ENCODE measurements around the gene RASL11B. TPM values are rescaled to one million over a fixed set of nuclear protein-coding genes. Genes with fewer than 3 reads are reported as not detected.

Gene RASL11B
- total RNA-seq, 3 donors from 2014 or later = 3.1 to 4.9 TPM; not detected in 1

DNA sequence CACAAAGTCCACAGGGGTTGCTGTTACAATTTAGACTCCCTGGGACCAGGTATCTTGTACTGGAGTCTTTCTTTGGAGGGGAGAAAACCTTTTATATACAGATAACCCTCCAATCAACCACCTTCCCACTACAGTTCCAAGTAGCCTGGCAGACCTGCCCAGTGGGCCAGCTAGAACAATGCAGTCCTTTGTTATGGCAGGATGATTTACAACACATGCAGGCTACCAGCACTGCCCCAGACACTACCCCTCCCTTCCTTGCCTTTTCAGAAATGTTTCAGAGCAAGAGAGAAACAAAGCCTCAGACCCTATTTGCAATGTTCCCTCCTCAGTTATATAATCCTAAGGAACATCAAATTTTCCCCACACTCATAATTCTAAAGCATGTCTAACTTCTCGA is 11.1 kb downstream of the RASL11B start:
- no peaks in the 10 kb centered on the region for H3K27me3 ChIP-seq
- no peaks in the 10 kb centered on the region for H3K36me3 ChIP-seq
- TF ChIP-seq CTCF (IDR thresholded peaks at IDR 0.05) (no peak), POLR2A (IDR thresholded peaks at IDR 0.05) (no peak), POLR2AphosphoS5 (IDR thresholded peaks at IDR 0.05) (no peak)
- no peaks in the 10 kb centered on the region for H3K9me3 ChIP-seq
- H3K4me1 ChIP-seq = peaks cover 0 to 8% of the 10 kb centered on the region in 2 donors
- DNase-seq (ENCODE audit: low spot score in 2 of 2) = no peak
- no peak overlapping the region for H3K27ac ChIP-seq
- intact Hi-C loops (cut with DNase I; ENCODE audit: low total_unique reads) = no loop called here
- H3K4me3 ChIP-seq = no peak overlapping the region

DNA sequence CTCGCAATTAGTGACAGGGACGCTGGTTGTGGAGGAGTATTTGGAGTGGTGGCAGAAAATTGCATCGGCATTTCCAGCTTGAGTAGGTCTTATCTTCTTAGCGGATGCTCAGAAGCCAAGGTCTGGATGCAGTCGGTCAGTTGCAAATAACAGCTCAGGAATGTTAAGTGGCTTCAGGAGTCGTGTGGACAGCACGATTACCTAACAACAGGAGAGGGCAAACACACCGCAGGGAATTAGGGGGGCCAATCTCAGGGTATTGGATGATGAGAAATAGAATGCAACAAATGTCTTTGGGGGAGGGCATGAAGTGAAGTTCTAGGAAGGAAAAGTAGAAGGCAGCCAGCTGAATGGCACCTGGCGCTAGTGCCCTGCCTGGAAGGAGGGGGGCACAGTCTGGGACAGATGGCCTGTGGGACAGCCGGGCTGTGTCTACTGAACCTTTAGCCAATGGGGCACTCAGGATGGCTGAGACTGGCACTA is 11.8 kb downstream of the RASL11B start:
- Histone ChIP-seq H3K27ac (no peak overlapping the region), H3K36me3 (no peaks in the 10 kb centered on the region)
- intact Hi-C loops (cut with DNase I; ENCODE audit: low total_unique reads) = no loop called here

GRCh38 chr4:52874948-52875347 is 12.8 kb downstream of the RASL11B start:
- Histone ChIP-seq H3K4me3 (no peak overlapping the region), H3K9me3 (no peaks in the 10 kb centered on the region), H3K27me3 (no peaks in the 10 kb centered on the region), H3K4me1 (peaks cover 0 to 8% of the 10 kb centered on the region in 2 donors), H3K36me3 (no peaks in the 10 kb centered on the region), H3K27ac (no peak overlapping the region)
- DNase-seq (ENCODE audit: low spot score in 2 of 2) = no peak
- intact Hi-C loops (cut with DNase I; ENCODE audit: low total_unique reads) = no loop called here
- TF ChIP-seq POLR2AphosphoS5 (IDR thresholded peaks at IDR 0.05) (no peak), POLR2A (IDR thresholded peaks at IDR 0.05) (no peak), CTCF (IDR thresholded peaks at IDR 0.05) (no peak)

More for the DNA sequence above, 11.8 kb downstream of the RASL11B start:
- no peak for DNase-seq (ENCODE audit: low spot score in 2 of 2)
- H3K4me3 ChIP-seq = no peak overlapping the region
- no peak for TF ChIP-seq POLR2AphosphoS5 (IDR thresholded peaks at IDR 0.05)
- no peak for TF ChIP-seq POLR2A (IDR thresholded peaks at IDR 0.05)
- no peak for TF ChIP-seq CTCF (IDR thresholded peaks at IDR 0.05)
- no peaks in the 10 kb centered on the region for H3K27me3 ChIP-seq
- no peaks in the 10 kb centered on the region for H3K9me3 ChIP-seq
- H3K4me1 ChIP-seq = peaks cover 0 to 8% of the 10 kb centered on the region in 2 donors

DNA sequence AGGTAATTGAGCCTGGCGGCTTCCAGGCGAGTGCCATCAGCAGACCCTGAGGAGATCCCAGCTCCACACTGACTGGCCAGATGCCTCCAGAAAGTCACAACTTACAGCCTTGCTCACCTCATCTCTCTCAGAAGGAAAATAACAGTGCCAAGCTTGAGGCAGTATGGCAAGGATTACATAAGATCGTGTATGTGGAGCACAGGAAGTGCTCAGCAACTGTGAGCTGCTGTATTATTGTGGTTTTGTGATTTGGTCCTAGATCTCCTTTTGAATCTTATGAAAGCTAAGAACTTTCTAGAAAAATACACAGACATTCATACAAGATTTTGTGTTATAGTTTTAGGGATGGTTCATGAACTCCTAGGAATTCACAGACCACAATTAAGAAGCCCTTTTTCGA is 14.0 kb downstream of the RASL11B start:
- H3K27ac ChIP-seq = no peak overlapping the region
- H3K36me3 ChIP-seq = no peaks in the 10 kb centered on the region
- H3K4me1 ChIP-seq = peaks cover 0 to 3% of the 10 kb centered on the region in 2 donors
- no peaks in the 10 kb centered on the region for H3K27me3 ChIP-seq
- DNase-seq (ENCODE audit: low spot score in 2 of 2) = no peak
- TF ChIP-seq POLR2AphosphoS5 (IDR thresholded peaks at IDR 0.05) (no peak), POLR2A (IDR thresholded peaks at IDR 0.05) (no peak), CTCF (IDR thresholded peaks at IDR 0.05) (no peak)
- H3K4me3 ChIP-seq = no peak overlapping the region
- intact Hi-C loops (cut with DNase I; ENCODE audit: low total_unique reads) = no loop called here
- H3K9me3 ChIP-seq = no peaks in the 10 kb centered on the region

DNA sequence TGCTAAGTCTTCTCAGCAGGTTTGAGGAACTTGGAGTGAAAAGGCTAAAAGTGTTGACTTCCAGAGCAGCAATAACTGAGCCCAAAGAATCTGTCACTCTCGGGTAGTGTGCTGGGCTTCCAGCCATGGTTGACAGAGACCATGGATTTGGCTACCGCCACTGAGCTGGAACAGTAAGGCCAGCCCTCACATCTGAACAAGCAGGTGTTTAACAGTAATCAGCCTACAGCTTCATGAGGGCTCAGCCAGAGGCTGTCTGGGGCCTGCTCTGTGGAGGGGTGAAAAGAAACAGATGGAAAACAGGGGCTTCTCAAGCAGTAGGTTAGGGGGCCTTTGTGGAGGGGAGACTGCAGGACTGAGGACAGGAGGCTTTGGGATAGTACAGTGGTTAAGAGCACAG is 14.9 kb downstream of the RASL11B start:
- DNase-seq (ENCODE audit: low spot score in 2 of 2) = no peak
- TF ChIP-seq CTCF (IDR thresholded peaks at IDR 0.05) (no peak), POLR2AphosphoS5 (IDR thresholded peaks at IDR 0.05) (no peak), POLR2A (IDR thresholded peaks at IDR 0.05) (no peak)
- intact Hi-C loops (cut with DNase I; ENCODE audit: low total_unique reads) = no loop called here
- no peaks in the 10 kb centered on the region for H3K36me3 ChIP-seq
- H3K4me1 ChIP-seq = peaks cover 0 to 3% of the 10 kb centered on the region in 2 donors
- no peak overlapping the region for H3K27ac ChIP-seq
- H3K9me3 ChIP-seq = no peaks in the 10 kb centered on the region
- no peak overlapping the region for H3K4me3 ChIP-seq
- no peaks in the 10 kb centered on the region for H3K27me3 ChIP-seq

Data from breast epithelium (tissue), 4 donors.